Dermis microvascular lymphatic vessel endothelial cell (primary cell): ENCODE measurements around the gene NBEAL2. TPM values are rescaled to one million over a fixed set of nuclear protein-coding genes. Genes with fewer than 3 reads are reported as not detected.

Experiments used
- DNase-seq, 2 donors: peaks; one replicate each; pipeline versions ENCODE4 v3.0.0 to v3.0.0-alpha.2; 2010; ENCODE audit warnings: low read depth in 2 of 2
- total RNA-seq: library from RNA; depleted of rRNA; stranded (reverse); fragments of >200 nt; gene quantifications from 2 replicates; pipeline ENCODE4 v1.2.1, GENCODE V29; 2014

The NBEAL2 gene
- total RNA-seq, 1 donor from 2014 or later: 13.5 TPM

GRCh38 chr3:46944191-46944590 is 35.3 kb upstream of the NBEAL2 start:
- DNase-seq: no peak

GRCh38 chr3:46946416-46946815 is 33.0 kb upstream of the NBEAL2 start:
- DNase-seq: no peak

- DNase-seq: peak in 1 of 2 donors; percentile 69
Observed at GRCh38 chr3:46946856-46947545, 32.5 kb upstream of the NBEAL2 start.

GRCh38 chr3:46947546-46947901 is 31.9 kb upstream of the NBEAL2 start:
- DNase-seq: no peak

GRCh38 chr3:46947981-46948791 is 31.3 kb upstream of the NBEAL2 start:
- peak in 1 of 2 donors; percentile 58 for DNase-seq

- peak in 1 of 2 donors; percentile 38 for DNase-seq
Observed at GRCh38 chr3:46948830-46949671, 30.4 kb upstream of the NBEAL2 start.

- no peak for DNase-seq
Observed at GRCh38 chr3:46950177-46950576, 29.3 kb upstream of the NBEAL2 start.

GRCh38 chr3:46950650-46951241 is 28.7 kb upstream of the NBEAL2 start:
- DNase-seq: peak; percentile 65 to 73

- DNase-seq: no peak
Observed at GRCh38 chr3:46952813-46953212, 26.7 kb upstream of the NBEAL2 start.

GRCh38 chr3:46953234-46954010 is 26.0 kb upstream of the NBEAL2 start:
- DNase-seq: no peak

- no peak for DNase-seq
Observed at GRCh38 chr3:46954178-46954577, 25.3 kb upstream of the NBEAL2 start.

GRCh38 chr3:46955157-46955556 is 24.3 kb upstream of the NBEAL2 start:
- no peak for DNase-seq

- no peak for DNase-seq
Observed at GRCh38 chr3:46955801-46956259, 23.6 kb upstream of the NBEAL2 start.

GRCh38 chr3:46957092-46957820 is 22.2 kb upstream of the NBEAL2 start:
- no peak for DNase-seq

GRCh38 chr3:46958467-46959160 is 20.9 kb upstream of the NBEAL2 start:
- DNase-seq: no peak

GRCh38 chr3:46959161-46959511 is 20.3 kb upstream of the NBEAL2 start:
- no peak for DNase-seq

- DNase-seq: peak; percentile 68 to 94
Observed at GRCh38 chr3:46960081-46960701, 19.3 kb upstream of the NBEAL2 start.

GRCh38 chr3:46960835-46961234 is 18.6 kb upstream of the NBEAL2 start:
- DNase-seq: no peak

GRCh38 chr3:46962427-46962826 is 17.0 kb upstream of the NBEAL2 start:
- no peak for DNase-seq
